Hepatocyte (in vitro differentiated cells): ENCODE results near the gene SLC7A7.
"Not testable (repeated sequence)": the region's sequence is repeated elsewhere in the genome, so short reads cannot be mapped to it uniquely, and the experiment has no call there.

Experiments used
- CTCF ChIP-seq: fragments of 200-600 bp; sonication (generic); IDR thresholded peaks from 2 replicates; pipeline ENCODE4 v1.5.1; 2016; ENCODE audit warnings: antibody characterized with exemption, mild to moderate bottlenecking; ENCODE audit not compliant: poor library complexity
- EZH2 ChIP-seq: fragments of 200-600 bp; sonication (generic); IDR thresholded peaks from 2 replicates; pipeline ENCODE4 v1.6.1; 2016; ENCODE audit warnings: antibody characterized with exemption, mild to moderate bottlenecking, borderline replicate concordance
- EZH2phosphoT487 ChIP-seq: fragments of 200-600 bp; sonication (generic); IDR thresholded peaks from one replicate; pipeline ENCODE4 v1.6.1; 2018; ENCODE audit warnings: antibody characterized with exemption, mild to moderate bottlenecking, low read depth, moderate library complexity; ENCODE audit not compliant: unreplicated experiment, severe bottlenecking

GRCh38 chr14:22725374-22725773 lies 89.9 kb downstream of the SLC7A7 start:
- TF ChIP-seq CTCF, EZH2, EZH2phosphoT487: not testable (repeated sequence)
